ENCODE results near the gene RPP38.

Gene RPP38

GRCh38 chr10:15123749-15124184 lies 26.6 kb downstream of the RPP38 start:
- no peaks in the 10 kb centered on the region for H4K20me1 ChIP-seq (ENCODE audit: low read depth, low read length)
- no peak overlapping the region for H3K4me3 ChIP-seq (ENCODE audit: insufficient read depth, low read length, poor library complexity, severe bottlenecking)
- no peak overlapping the region for H3K4me2 ChIP-seq (ENCODE audit: low read depth, low read length, poor library complexity, severe bottlenecking)
- no peak for TF ChIP-seq CTCF (IDR thresholded peaks at IDR 0.05; ENCODE audit: insufficient read depth, low read length, poor library complexity, severe bottlenecking)
- TF ChIP-seq EZH2phosphoT487 (conservative IDR thresholded peaks at IDR 0.05; ENCODE audit: low read length) = no peak
- no peak overlapping the region for H3K9ac ChIP-seq (ENCODE audit: low read length)
- H3K79me2 ChIP-seq (ENCODE audit: insufficient read depth, low read length) = no peaks in the 10 kb centered on the region
- no peaks in the 10 kb centered on the region for H3K36me3 ChIP-seq (ENCODE audit: low read length)
- H2AFZ ChIP-seq (ENCODE audit: low read depth, low read length, severe bottlenecking) = no peak overlapping the region
- H3F3A ChIP-seq (ENCODE audit: insufficient read depth) = no peaks in the 10 kb centered on the region
- H3K27me3 ChIP-seq (ENCODE audit: low read length) = no peaks in the 10 kb centered on the region
- H3K9me2 ChIP-seq (replicated peaks; ENCODE audit: insufficient read depth, low read length) = no peaks in the 10 kb centered on the region
- no peaks in the 10 kb centered on the region for H3K9me3 ChIP-seq (ENCODE audit: insufficient read depth, low read length)
- no peak overlapping the region for H3K27ac ChIP-seq (ENCODE audit: low read depth, low read length)

GRCh38 chr10:15124190-15124589 lies 27.0 kb downstream of the RPP38 start:
- H3K9me3 ChIP-seq (ENCODE audit: insufficient read depth, low read length) = no peaks in the 10 kb centered on the region
- H3K4me2 ChIP-seq (ENCODE audit: low read depth, low read length, poor library complexity, severe bottlenecking) = no peak overlapping the region
- TF ChIP-seq CTCF (IDR thresholded peaks at IDR 0.05; ENCODE audit: insufficient read depth, low read length, poor library complexity, severe bottlenecking) = no peak
- no peak for TF ChIP-seq EZH2phosphoT487 (conservative IDR thresholded peaks at IDR 0.05; ENCODE audit: low read length)
- H2AFZ ChIP-seq (ENCODE audit: low read depth, low read length, severe bottlenecking) = no peak overlapping the region
- H3K9me2 ChIP-seq (replicated peaks; ENCODE audit: insufficient read depth, low read length) = no peaks in the 10 kb centered on the region
- no peak overlapping the region for H3K27ac ChIP-seq (ENCODE audit: low read depth, low read length)
- H3K4me3 ChIP-seq (ENCODE audit: insufficient read depth, low read length, poor library complexity, severe bottlenecking) = no peak overlapping the region
- H4K20me1 ChIP-seq (ENCODE audit: low read depth, low read length) = no peaks in the 10 kb centered on the region
- no peaks in the 10 kb centered on the region for H3K27me3 ChIP-seq (ENCODE audit: low read length)
- H3F3A ChIP-seq (ENCODE audit: insufficient read depth) = no peaks in the 10 kb centered on the region
- H3K79me2 ChIP-seq (ENCODE audit: insufficient read depth, low read length) = no peaks in the 10 kb centered on the region
- H3K36me3 ChIP-seq (ENCODE audit: low read length) = no peaks in the 10 kb centered on the region
- no peak overlapping the region for H3K9ac ChIP-seq (ENCODE audit: low read length)

GRCh38 chr10:15124908-15125307 lies 27.8 kb downstream of the RPP38 start:
- no peaks in the 10 kb centered on the region for H3K79me2 ChIP-seq (ENCODE audit: insufficient read depth, low read length)
- no peaks in the 10 kb centered on the region for H3K9me3 ChIP-seq (ENCODE audit: insufficient read depth, low read length)
- no peaks in the 10 kb centered on the region for H3K27me3 ChIP-seq (ENCODE audit: low read length)
- no peak overlapping the region for H3K9ac ChIP-seq (ENCODE audit: low read length)
- H3K4me2 ChIP-seq (ENCODE audit: low read depth, low read length, poor library complexity, severe bottlenecking) = no peak overlapping the region
- no peaks in the 10 kb centered on the region for H4K20me1 ChIP-seq (ENCODE audit: low read depth, low read length)
- no peak overlapping the region for H3K4me3 ChIP-seq (ENCODE audit: insufficient read depth, low read length, poor library complexity, severe bottlenecking)
- H3K36me3 ChIP-seq (ENCODE audit: low read length) = no peaks in the 10 kb centered on the region
- no peak for TF ChIP-seq EZH2phosphoT487 (conservative IDR thresholded peaks at IDR 0.05; ENCODE audit: low read length)
- no peaks in the 10 kb centered on the region for H3K9me2 ChIP-seq (replicated peaks; ENCODE audit: insufficient read depth, low read length)
- no peak overlapping the region for H2AFZ ChIP-seq (ENCODE audit: low read depth, low read length, severe bottlenecking)
- H3K27ac ChIP-seq (ENCODE audit: low read depth, low read length) = no peak overlapping the region
- no peaks in the 10 kb centered on the region for H3F3A ChIP-seq (ENCODE audit: insufficient read depth)

- no peak overlapping the region for H3K9ac ChIP-seq (ENCODE audit: low read length)
- no peak overlapping the region for H3K27ac ChIP-seq (ENCODE audit: low read depth, low read length)
- no peaks in the 10 kb centered on the region for H3K9me2 ChIP-seq (replicated peaks; ENCODE audit: insufficient read depth, low read length)
- no peaks in the 10 kb centered on the region for H4K20me1 ChIP-seq (ENCODE audit: low read depth, low read length)
- no peaks in the 10 kb centered on the region for H3K79me2 ChIP-seq (ENCODE audit: insufficient read depth, low read length)
- TF ChIP-seq EZH2phosphoT487 (conservative IDR thresholded peaks at IDR 0.05; ENCODE audit: low read length) (no peak), CTCF (IDR thresholded peaks at IDR 0.05; ENCODE audit: insufficient read depth, low read length, poor library complexity, severe bottlenecking) (no peak)
- H3K4me3 ChIP-seq (ENCODE audit: insufficient read depth, low read length, poor library complexity, severe bottlenecking) = no peak overlapping the region
- no peaks in the 10 kb centered on the region for H3K27me3 ChIP-seq (ENCODE audit: low read length)
- no peaks in the 10 kb centered on the region for H3K36me3 ChIP-seq (ENCODE audit: low read length)
- H3K4me2 ChIP-seq (ENCODE audit: low read depth, low read length, poor library complexity, severe bottlenecking) = no peak overlapping the region
- no peak overlapping the region for H2AFZ ChIP-seq (ENCODE audit: low read depth, low read length, severe bottlenecking)
- H3F3A ChIP-seq (ENCODE audit: insufficient read depth) = no peaks in the 10 kb centered on the region
- H3K9me3 ChIP-seq (ENCODE audit: insufficient read depth, low read length) = no peaks in the 10 kb centered on the region
These were observed 34.2 kb downstream of the RPP38 start for GRCh38 chr10:15131330-15131729.
